Nephron (organoid): ENCODE data around the gene E2F7.

ENCODE experiments used
- H3K27ac Mint-ChIP-seq, 3 experiments: 2 replicates each; pipeline ENCODE4 v1.8.0; 2020; ENCODE audit warnings: mixed read lengths in 3 of 3, mild to moderate bottlenecking in 2 of 3, moderate library complexity in 1 of 3
- H3K27me3 Mint-ChIP-seq: 2 replicates; pipeline ENCODE4 v1.8.0; 2021; ENCODE audit warnings: low read depth, mild to moderate bottlenecking, moderate library complexity, mixed read lengths
- H3K36me3 Mint-ChIP-seq: 2 replicates; pipeline ENCODE4 v1.8.0; 2020; ENCODE audit warnings: low read depth, mixed read lengths
- H3K4me1 Mint-ChIP-seq: 2 replicates; pipeline ENCODE4 v1.8.0; 2020; ENCODE audit warnings: mixed read lengths
- H3K4me3 Mint-ChIP-seq, 3 experiments: 2 replicates each; pipeline ENCODE4 v1.8.0; 2020; ENCODE audit warnings: mild to moderate bottlenecking in 3 of 3, mixed read lengths in 3 of 3, moderate library complexity in 2 of 3
- H3K9me3 Mint-ChIP-seq: 2 replicates; pipeline ENCODE4 v1.8.0; 2020; ENCODE audit warnings: mixed read lengths
- CTCF ChIP-seq, 3 experiments: fragments of 200-600 bp; sonication (generic); IDR thresholded peaks; one replicate each; pipeline ENCODE4 v1.5.0; 2021; ENCODE audit warnings: antibody characterized with exemption in 3 of 3; ENCODE audit not compliant: unreplicated experiment in 3 of 3

E2F7 gene

GRCh38 chr12:77089686-77090220 is 24.4 kb upstream of the E2F7 start:
- Mint-ChIP-seq H3K4me1 (peaks cover 4% of the 10 kb centered on the region), H3K9me3 (no peaks in the 10 kb centered on the region), H3K36me3 (no peaks in the 10 kb centered on the region), H3K27me3 (peaks cover 4% of the 10 kb centered on the region), H3K4me3 (no peak overlapping the region), H3K27ac (no peak overlapping the region)
- TF ChIP-seq CTCF (IDR thresholded peaks at IDR 0.05; ENCODE audit: unreplicated experiment in 3 of 3) = no peak

GRCh38 chr12:77087427-77087826 is 22.1 kb upstream of the E2F7 start:
- TF ChIP-seq CTCF (IDR thresholded peaks at IDR 0.05; ENCODE audit: unreplicated experiment in 3 of 3) = no peak
- Mint-ChIP-seq H3K9me3 (no peaks in the 10 kb centered on the region), H3K4me3 (no peak overlapping the region)

GRCh38 chr12:77082021-77082420 is 16.7 kb upstream of the E2F7 start:
- H3K9me3 Mint-ChIP-seq = no peaks in the 10 kb centered on the region
- no peak overlapping the region for H3K4me3 Mint-ChIP-seq
- H3K4me1 Mint-ChIP-seq = no peaks in the 10 kb centered on the region
- no peaks in the 10 kb centered on the region for H3K27me3 Mint-ChIP-seq
- H3K27ac Mint-ChIP-seq = no peak overlapping the region
- no peaks in the 10 kb centered on the region for H3K36me3 Mint-ChIP-seq
- TF ChIP-seq CTCF (IDR thresholded peaks at IDR 0.05; ENCODE audit: unreplicated experiment in 3 of 3) = no peak

More at GRCh38 chr12:77087427-77087826, 22.1 kb upstream of the E2F7 start:
- Mint-ChIP-seq H3K27me3 (no peaks in the 10 kb centered on the region), H3K36me3 (no peaks in the 10 kb centered on the region), H3K4me1 (peaks cover 4% of the 10 kb centered on the region), H3K27ac (no peak overlapping the region)

GRCh38 chr12:77079631-77080030 is 14.3 kb upstream of the E2F7 start:
- Mint-ChIP-seq H3K4me1 (no peaks in the 10 kb centered on the region), H3K4me3 (no peak overlapping the region), H3K36me3 (no peaks in the 10 kb centered on the region), H3K9me3 (no peaks in the 10 kb centered on the region), H3K27ac (no peak overlapping the region), H3K27me3 (no peaks in the 10 kb centered on the region)
- no peak for TF ChIP-seq CTCF (IDR thresholded peaks at IDR 0.05; ENCODE audit: unreplicated experiment in 3 of 3)

GRCh38 chr12:77078231-77078630 is 12.9 kb upstream of the E2F7 start:
- Mint-ChIP-seq H3K27me3 (no peaks in the 10 kb centered on the region), H3K36me3 (no peaks in the 10 kb centered on the region)

More at GRCh38 chr12:77078231-77078630, 12.9 kb upstream of the E2F7 start:
- Mint-ChIP-seq H3K4me1 (no peaks in the 10 kb centered on the region), H3K27ac (no peak overlapping the region), H3K4me3 (no peak overlapping the region), H3K9me3 (no peaks in the 10 kb centered on the region)
- no peak for TF ChIP-seq CTCF (IDR thresholded peaks at IDR 0.05; ENCODE audit: unreplicated experiment in 3 of 3)
